ENCODE results near the gene SGPP2.
A peak's percentile ranks its signal among the peaks of the same experiment; 100 is the strongest.

Gene SGPP2

DNA sequence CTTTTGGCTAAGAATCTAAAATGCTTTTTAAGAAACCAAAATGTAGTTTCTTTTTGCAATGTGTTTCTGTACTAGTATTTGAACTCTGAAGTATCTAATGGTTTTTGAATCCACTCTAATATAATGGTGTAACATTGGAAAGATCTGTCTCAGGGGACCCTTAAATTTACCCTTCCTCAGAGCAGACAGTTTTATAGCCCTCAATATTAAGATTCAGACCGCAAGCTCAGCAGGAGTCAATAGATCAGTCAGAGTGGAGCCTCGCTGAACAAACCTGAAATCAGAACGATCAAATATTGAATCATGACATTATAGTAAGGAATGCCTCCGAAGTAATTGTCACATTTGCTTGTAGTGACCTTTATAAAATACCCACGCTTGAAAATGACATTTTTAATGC is 18.3 kb downstream of the SGPP2 start (continued):
- TF ChIP-seq, protein P1, sequence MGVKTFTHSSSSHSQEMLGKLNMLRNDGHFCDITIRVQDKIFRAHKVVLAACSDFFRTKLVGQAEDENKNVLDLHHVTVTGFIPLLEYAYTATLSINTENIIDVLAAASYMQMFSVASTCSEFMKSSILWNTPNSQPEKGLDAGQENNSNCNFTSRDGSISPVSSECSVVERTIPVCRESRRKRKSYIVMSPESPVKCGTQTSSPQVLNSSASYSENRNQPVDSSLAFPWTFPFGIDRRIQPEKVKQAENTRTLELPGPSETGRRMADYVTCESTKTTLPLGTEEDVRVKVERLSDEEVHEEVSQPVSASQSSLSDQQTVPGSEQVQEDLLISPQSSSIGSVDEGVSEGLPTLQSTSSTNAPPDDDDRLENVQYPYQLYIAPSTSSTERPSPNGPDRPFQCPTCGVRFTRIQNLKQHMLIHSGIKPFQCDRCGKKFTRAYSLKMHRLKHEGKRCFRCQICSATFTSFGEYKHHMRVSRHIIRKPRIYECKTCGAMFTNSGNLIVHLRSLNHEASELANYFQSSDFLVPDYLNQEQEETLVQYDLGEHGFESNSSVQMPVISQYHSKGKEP (tag by site-specific recombination; IDR thresholded peaks at IDR 0.05), result peak; percentile 19; the same call in 1 of the 2 replicates
- TF ChIP-seq, protein P2, sequence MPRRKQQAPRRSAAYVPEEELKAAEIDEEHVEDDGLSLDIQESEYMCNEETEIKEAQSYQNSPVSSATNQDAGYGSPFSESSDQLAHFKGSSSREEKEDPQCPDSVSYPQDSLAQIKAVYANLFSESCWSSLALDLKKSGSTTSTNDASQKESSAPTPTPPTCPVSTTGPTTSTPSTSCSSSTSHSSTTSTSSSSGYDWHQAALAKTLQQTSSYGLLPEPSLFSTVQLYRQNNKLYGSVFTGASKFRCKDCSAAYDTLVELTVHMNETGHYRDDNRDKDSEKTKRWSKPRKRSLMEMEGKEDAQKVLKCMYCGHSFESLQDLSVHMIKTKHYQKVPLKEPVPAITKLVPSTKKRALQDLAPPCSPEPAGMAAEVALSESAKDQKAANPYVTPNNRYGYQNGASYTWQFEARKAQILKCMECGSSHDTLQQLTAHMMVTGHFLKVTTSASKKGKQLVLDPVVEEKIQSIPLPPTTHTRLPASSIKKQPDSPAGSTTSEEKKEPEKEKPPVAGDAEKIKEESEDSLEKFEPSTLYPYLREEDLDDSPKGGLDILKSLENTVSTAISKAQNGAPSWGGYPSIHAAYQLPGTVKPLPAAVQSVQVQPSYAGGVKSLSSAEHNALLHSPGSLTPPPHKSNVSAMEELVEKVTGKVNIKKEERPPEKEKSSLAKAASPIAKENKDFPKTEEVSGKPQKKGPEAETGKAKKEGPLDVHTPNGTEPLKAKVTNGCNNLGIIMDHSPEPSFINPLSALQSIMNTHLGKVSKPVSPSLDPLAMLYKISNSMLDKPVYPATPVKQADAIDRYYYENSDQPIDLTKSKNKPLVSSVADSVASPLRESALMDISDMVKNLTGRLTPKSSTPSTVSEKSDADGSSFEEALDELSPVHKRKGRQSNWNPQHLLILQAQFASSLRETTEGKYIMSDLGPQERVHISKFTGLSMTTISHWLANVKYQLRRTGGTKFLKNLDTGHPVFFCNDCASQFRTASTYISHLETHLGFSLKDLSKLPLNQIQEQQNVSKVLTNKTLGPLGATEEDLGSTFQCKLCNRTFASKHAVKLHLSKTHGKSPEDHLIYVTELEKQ (tag by site-specific recombination; IDR thresholded peaks at IDR 0.05; ENCODE audit: borderline replicate concordance), result peak; percentile 38; the same call in 1 of the 2 replicates
- TF ChIP-seq, protein P3, sequence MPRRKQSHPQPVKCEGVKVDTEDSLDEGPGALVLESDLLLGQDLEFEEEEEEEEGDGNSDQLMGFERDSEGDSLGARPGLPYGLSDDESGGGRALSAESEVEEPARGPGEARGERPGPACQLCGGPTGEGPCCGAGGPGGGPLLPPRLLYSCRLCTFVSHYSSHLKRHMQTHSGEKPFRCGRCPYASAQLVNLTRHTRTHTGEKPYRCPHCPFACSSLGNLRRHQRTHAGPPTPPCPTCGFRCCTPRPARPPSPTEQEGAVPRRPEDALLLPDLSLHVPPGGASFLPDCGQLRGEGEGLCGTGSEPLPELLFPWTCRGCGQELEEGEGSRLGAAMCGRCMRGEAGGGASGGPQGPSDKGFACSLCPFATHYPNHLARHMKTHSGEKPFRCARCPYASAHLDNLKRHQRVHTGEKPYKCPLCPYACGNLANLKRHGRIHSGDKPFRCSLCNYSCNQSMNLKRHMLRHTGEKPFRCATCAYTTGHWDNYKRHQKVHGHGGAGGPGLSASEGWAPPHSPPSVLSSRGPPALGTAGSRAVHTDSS (tag by site-specific recombination; IDR thresholded peaks at IDR 0.05), result peak; percentile 73
- TF ChIP-seq, protein P4, sequence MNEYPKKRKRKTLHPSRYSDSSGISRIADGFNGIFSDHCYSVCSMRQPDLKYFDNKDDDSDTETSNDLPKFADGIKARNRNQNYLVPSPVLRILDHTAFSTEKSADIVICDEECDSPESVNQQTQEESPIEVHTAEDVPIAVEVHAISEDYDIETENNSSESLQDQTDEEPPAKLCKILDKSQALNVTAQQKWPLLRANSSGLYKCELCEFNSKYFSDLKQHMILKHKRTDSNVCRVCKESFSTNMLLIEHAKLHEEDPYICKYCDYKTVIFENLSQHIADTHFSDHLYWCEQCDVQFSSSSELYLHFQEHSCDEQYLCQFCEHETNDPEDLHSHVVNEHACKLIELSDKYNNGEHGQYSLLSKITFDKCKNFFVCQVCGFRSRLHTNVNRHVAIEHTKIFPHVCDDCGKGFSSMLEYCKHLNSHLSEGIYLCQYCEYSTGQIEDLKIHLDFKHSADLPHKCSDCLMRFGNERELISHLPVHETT (tag by site-specific recombination; IDR thresholded peaks at IDR 0.05), result no peak
- TF ChIP-seq GLI2 (tag by site-specific recombination; IDR thresholded peaks at IDR 0.05; ENCODE audit: borderline replicate concordance, low read depth), result peak; percentile 69
- TF ChIP-seq KLF10 (tag by site-specific recombination; IDR thresholded peaks at IDR 0.05), result peak; percentile 57
- TF ChIP-seq, protein P5, sequence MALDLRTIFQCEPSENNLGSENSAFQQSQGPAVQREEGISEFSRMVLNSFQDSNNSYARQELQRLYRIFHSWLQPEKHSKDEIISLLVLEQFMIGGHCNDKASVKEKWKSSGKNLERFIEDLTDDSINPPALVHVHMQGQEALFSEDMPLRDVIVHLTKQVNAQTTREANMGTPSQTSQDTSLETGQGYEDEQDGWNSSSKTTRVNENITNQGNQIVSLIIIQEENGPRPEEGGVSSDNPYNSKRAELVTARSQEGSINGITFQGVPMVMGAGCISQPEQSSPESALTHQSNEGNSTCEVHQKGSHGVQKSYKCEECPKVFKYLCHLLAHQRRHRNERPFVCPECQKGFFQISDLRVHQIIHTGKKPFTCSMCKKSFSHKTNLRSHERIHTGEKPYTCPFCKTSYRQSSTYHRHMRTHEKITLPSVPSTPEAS (tag by site-specific recombination; IDR thresholded peaks at IDR 0.05), result no peak

DNA sequence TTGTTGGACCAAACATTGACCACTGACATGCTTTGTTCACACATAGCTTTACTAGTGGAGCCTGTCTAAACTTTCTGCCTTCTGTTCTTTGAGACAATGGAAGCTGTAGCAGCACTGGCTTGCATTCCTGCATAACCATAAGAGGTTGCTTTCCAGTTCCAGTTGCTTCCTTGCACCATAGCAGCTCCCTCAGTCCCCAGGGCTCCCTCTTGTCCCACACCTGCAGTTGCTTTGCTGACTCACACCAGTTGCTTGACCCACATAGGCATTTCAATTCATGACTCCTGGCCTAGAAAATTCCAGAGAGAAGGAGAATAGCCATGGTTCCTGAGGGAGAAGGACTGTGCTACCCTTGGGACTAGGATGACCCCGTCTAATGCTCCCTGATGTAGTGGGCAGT is 20.9 kb downstream of the SGPP2 start:
- no peak overlapping the region for H3K4me3 ChIP-seq (ENCODE audit: low read depth, low read length)
- H3K9me3 ChIP-seq (ENCODE audit: control insufficient read depth, insufficient read depth, low read depth, low read length), result no peaks in the 10 kb centered on the region
- POLR2A ChIA-PET, result no interaction called here
- no peak overlapping the region for H3K27ac ChIP-seq (ENCODE audit: extremely low read depth, low read depth, low read length)
- CTCF ChIA-PET, result no interaction called here
- no peaks in the 10 kb centered on the region for H3K36me3 ChIP-seq (ENCODE audit: control insufficient read depth in 2 of 2, insufficient read depth in 1 of 2, low read length in 2 of 2)
- peaks cover 37% of the 10 kb centered on the region for H3K4me1 ChIP-seq (ENCODE audit: control insufficient read depth, insufficient read depth, low read length)
- TF ChIP-seq, protein P6, sequence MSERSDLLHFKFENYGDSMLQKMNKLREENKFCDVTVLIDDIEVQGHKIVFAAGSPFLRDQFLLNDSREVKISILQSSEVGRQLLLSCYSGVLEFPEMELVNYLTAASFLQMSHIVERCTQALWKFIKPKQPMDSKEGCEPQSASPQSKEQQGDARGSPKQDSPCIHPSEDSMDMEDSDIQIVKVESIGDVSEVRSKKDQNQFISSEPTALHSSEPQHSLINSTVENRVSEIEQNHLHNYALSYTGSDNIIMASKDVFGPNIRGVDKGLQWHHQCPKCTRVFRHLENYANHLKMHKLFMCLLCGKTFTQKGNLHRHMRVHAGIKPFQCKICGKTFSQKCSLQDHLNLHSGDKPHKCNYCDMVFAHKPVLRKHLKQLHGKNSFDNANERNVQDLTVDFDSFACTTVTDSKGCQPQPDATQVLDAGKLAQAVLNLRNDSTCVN (tag by site-specific recombination; optimal IDR thresholded peaks at IDR 0.05), result no peak
- TF ChIP-seq REPIN1 (tag by site-specific recombination; IDR thresholded peaks at IDR 0.05; ENCODE audit: low read depth), result no peak
- TF ChIP-seq, protein P7, sequence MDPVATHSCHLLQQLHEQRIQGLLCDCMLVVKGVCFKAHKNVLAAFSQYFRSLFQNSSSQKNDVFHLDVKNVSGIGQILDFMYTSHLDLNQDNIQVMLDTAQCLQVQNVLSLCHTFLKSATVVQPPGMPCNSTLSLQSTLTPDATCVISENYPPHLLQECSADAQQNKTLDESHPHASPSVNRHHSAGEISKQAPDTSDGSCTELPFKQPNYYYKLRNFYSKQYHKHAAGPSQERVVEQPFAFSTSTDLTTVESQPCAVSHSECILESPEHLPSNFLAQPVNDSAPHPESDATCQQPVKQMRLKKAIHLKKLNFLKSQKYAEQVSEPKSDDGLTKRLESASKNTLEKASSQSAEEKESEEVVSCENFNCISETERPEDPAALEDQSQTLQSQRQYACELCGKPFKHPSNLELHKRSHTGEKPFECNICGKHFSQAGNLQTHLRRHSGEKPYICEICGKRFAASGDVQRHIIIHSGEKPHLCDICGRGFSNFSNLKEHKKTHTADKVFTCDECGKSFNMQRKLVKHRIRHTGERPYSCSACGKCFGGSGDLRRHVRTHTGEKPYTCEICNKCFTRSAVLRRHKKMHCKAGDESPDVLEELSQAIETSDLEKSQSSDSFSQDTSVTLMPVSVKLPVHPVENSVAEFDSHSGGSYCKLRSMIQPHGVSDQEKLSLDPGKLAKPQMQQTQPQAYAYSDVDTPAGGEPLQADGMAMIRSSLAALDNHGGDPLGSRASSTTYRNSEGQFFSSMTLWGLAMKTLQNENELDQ (tag by site-specific recombination; IDR thresholded peaks at IDR 0.05; ENCODE audit: low read depth), result no peak
- TF ChIP-seq, protein P8, sequence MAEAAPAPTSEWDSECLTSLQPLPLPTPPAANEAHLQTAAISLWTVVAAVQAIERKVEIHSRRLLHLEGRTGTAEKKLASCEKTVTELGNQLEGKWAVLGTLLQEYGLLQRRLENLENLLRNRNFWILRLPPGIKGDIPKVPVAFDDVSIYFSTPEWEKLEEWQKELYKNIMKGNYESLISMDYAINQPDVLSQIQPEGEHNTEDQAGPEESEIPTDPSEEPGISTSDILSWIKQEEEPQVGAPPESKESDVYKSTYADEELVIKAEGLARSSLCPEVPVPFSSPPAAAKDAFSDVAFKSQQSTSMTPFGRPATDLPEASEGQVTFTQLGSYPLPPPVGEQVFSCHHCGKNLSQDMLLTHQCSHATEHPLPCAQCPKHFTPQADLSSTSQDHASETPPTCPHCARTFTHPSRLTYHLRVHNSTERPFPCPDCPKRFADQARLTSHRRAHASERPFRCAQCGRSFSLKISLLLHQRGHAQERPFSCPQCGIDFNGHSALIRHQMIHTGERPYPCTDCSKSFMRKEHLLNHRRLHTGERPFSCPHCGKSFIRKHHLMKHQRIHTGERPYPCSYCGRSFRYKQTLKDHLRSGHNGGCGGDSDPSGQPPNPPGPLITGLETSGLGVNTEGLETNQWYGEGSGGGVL (tag by site-specific recombination; IDR thresholded peaks at IDR 0.05), result no peak
- TF ChIP-seq ZNF350 (tag by site-specific recombination; IDR thresholded peaks at IDR 0.05), result no peak
- TF ChIP-seq ZFP37 (tag by site-specific recombination; IDR thresholded peaks at IDR 0.05), result no peak
- no peak for TF ChIP-seq ZNF114 (tag by site-specific recombination; IDR thresholded peaks at IDR 0.05)
- TF ChIP-seq, protein P9, sequence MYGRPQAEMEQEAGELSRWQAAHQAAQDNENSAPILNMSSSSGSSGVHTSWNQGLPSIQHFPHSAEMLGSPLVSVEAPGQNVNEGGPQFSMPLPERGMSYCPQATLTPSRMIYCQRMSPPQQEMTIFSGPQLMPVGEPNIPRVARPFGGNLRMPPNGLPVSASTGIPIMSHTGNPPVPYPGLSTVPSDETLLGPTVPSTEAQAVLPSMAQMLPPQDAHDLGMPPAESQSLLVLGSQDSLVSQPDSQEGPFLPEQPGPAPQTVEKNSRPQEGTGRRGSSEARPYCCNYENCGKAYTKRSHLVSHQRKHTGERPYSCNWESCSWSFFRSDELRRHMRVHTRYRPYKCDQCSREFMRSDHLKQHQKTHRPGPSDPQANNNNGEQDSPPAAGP (tag by site-specific recombination; IDR thresholded peaks at IDR 0.05), result no peak
- no peak for TF ChIP-seq ZNF677 (tag by site-specific recombination; IDR thresholded peaks at IDR 0.05)
- TF ChIP-seq ZFP3 (tag by site-specific recombination; IDR thresholded peaks at IDR 0.05; ENCODE audit: low read depth), result no peak
- TF ChIP-seq, protein P1 (tag by site-specific recombination; IDR thresholded peaks at IDR 0.05), result no peak
